C4-2B (cell line): ENCODE measurements around the gene ASCL3.

Source experiments
- CTCF ChIP-seq: fragments of 450-650 bp; conservative IDR thresholded peaks from 2 replicates; pipeline ENCODE4 v1.5.1; 2017; ENCODE audit warnings: mild to moderate bottlenecking
- ZFX ChIP-seq: fragments of 450-650 bp; IDR thresholded peaks from 2 replicates; pipeline ENCODE4 v1.6.1; 2017

- TF ChIP-seq CTCF (no peak), ZFX (no peak)
These were observed 43.6 kb downstream of the ASCL3 start for GRCh38 chr11:8899119-8899753.
